Hepatocyte (in vitro differentiated cells): ENCODE data around the gene ANKRD44. TPM values are rescaled to one million over a fixed set of nuclear protein-coding genes. Genes with fewer than 3 reads are reported as not detected.

Experiments
- DNase-seq: peaks from one replicate; pipeline ENCODE4 v3.0.0-alpha.2; 2016; ENCODE audit warnings: low spot score
- H2AFZ ChIP-seq: fragments of 200-600 bp; sonication (generic); 2 replicates; pipeline ENCODE4 v1.6.0; 2016; ENCODE audit warnings: antibody characterized with exemption, mild to moderate bottlenecking
- H3K27ac ChIP-seq: fragments of 200-600 bp; sonication (generic); 2 replicates; pipeline ENCODE4 v1.5.1; 2016; ENCODE audit warnings: mild to moderate bottlenecking
- H3K27me3 ChIP-seq: fragments of 200-600 bp; sonication (generic); 2 replicates; pipeline ENCODE4 v1.6.1; 2016
- H3K36me3 ChIP-seq: fragments of 200-600 bp; sonication (generic); replicated peaks from 2 replicates; pipeline ENCODE4 v1.5.1; 2016; ENCODE audit warnings: low read depth; ENCODE audit not compliant: insufficient read depth
- H3K4me1 ChIP-seq: fragments of 200-600 bp; sonication (generic); 2 replicates; pipeline ENCODE4 v1.5.1; 2016; ENCODE audit warnings: mild to moderate bottlenecking, moderate library complexity; ENCODE audit not compliant: insufficient read depth
- H3K4me2 ChIP-seq: fragments of 200-600 bp; sonication (generic); 2 replicates; pipeline ENCODE4 v1.6.0; 2016
- H3K4me3 ChIP-seq: fragments of 200-600 bp; sonication (generic); 2 replicates; pipeline ENCODE4 v1.5.1; 2016; ENCODE audit warnings: mild to moderate bottlenecking
- H3K79me2 ChIP-seq: fragments of 200-600 bp; sonication (generic); 2 replicates; pipeline ENCODE4 v1.6.0; 2017; ENCODE audit warnings: mild to moderate bottlenecking
- H3K9me2 ChIP-seq: fragments of 200-600 bp; sonication (generic); replicated peaks from 2 replicates; pipeline ENCODE4 v1.6.0; 2017; ENCODE audit warnings: mild to moderate bottlenecking; ENCODE audit not compliant: insufficient read depth
- H3K9me3 ChIP-seq: fragments of 200-600 bp; sonication (generic); 2 replicates; pipeline ENCODE4 v1.5.1; 2016; ENCODE audit warnings: low read depth, mild to moderate bottlenecking
- H4K20me1 ChIP-seq: fragments of 200-600 bp; sonication (generic); 2 replicates; pipeline ENCODE4 v1.6.0; 2016; ENCODE audit warnings: mild to moderate bottlenecking; ENCODE audit not compliant: insufficient read depth, poor library complexity, severe bottlenecking
- EZH2 ChIP-seq: fragments of 200-600 bp; sonication (generic); IDR thresholded peaks from 2 replicates; pipeline ENCODE4 v1.6.1; 2016; ENCODE audit warnings: antibody characterized with exemption, mild to moderate bottlenecking, borderline replicate concordance
- EZH2phosphoT487 ChIP-seq: fragments of 200-600 bp; sonication (generic); IDR thresholded peaks from one replicate; pipeline ENCODE4 v1.6.1; 2018; ENCODE audit warnings: antibody characterized with exemption, mild to moderate bottlenecking, low read depth, moderate library complexity; ENCODE audit not compliant: unreplicated experiment, severe bottlenecking
- WGBS: methylation state at CpG from one replicate; pipeline ENCODE4 v1.1.6; 2016; ENCODE audit warnings: low lambda C conversion rate; ENCODE audit errors: missing lambda C conversion rate; 5-methylcytosine and 5-hydroxymethylcytosine counted together
- polyA plus RNA-seq: library from polyadenylated mRNA; unstranded; fragments of >200 nt; fragmentation: Nextera tagmentation; extraction: Ambion mirVana; gene quantifications from 2 replicates; pipeline ENCODE4 v1.2.1, GENCODE V29; 2016
- total RNA-seq: library from RNA; depleted of rRNA; stranded (reverse); fragments of >200 nt; gene quantifications from 2 replicates; pipeline ENCODE4 v1.2.3, GENCODE V29; 2014
- TF ChIP-seq, protein P1 (sequence below): fragments of 200-600 bp; sonication (generic); IDR thresholded peaks from 2 replicates; pipeline ENCODE4 v1.5.1; 2016; ENCODE audit warnings: antibody characterized with exemption, mild to moderate bottlenecking; ENCODE audit not compliant: poor library complexity

The ANKRD44 gene
- total and polyA plus RNA-seq, 2 experiments from 2014 or later, result 5.9 to 9.1 TPM

DNA sequence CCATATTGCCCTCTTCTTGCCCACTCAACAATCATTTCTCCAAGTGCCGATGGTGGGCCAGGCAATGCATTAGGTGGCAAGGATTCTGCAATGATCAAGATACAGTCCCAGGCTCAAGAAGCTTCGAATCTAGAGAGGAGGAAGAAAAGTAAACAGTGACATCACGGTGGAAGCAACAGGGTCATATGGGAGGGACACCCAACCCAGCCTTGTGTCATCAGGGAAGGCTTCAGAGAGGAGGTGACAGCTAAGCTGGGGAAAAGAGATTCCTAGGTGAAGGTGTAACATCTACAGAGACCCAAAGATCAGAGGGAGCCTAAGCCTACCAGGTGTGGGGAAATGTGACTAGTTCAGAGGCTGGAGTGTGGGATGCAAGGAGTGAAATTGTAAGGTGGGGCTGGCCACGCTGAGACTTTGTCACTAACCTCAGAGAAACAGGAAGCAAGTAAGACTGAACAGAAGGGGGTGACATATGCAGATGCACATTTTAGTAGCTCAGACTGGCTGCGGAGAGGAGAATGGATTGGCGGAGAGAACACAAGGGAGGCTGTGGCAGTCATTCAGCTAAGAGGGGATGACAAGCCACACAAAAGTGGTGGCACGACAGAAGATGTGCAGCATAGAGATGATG is 104.9 kb downstream of the ANKRD44 start:
- H3K27ac ChIP-seq, result no peak overlapping the region
- TF ChIP-seq, protein P1, sequence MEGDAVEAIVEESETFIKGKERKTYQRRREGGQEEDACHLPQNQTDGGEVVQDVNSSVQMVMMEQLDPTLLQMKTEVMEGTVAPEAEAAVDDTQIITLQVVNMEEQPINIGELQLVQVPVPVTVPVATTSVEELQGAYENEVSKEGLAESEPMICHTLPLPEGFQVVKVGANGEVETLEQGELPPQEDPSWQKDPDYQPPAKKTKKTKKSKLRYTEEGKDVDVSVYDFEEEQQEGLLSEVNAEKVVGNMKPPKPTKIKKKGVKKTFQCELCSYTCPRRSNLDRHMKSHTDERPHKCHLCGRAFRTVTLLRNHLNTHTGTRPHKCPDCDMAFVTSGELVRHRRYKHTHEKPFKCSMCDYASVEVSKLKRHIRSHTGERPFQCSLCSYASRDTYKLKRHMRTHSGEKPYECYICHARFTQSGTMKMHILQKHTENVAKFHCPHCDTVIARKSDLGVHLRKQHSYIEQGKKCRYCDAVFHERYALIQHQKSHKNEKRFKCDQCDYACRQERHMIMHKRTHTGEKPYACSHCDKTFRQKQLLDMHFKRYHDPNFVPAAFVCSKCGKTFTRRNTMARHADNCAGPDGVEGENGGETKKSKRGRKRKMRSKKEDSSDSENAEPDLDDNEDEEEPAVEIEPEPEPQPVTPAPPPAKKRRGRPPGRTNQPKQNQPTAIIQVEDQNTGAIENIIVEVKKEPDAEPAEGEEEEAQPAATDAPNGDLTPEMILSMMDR, result no peak
- no peak for TF ChIP-seq EZH2phosphoT487
- no peak for TF ChIP-seq EZH2
- H3K4me2 ChIP-seq, result no peak overlapping the region
- H3K79me2 ChIP-seq, result no peaks in the 10 kb centered on the region
- WGBS, result 82% methylated on average over 7 of the region's 7 CpGs
- no peaks in the 10 kb centered on the region for H3K27me3 ChIP-seq
- peaks cover 5% of the 10 kb centered on the region for H3K4me1 ChIP-seq
- H3K4me3 ChIP-seq, result no peak overlapping the region
- DNase-seq, result no peak
- H2AFZ ChIP-seq, result no peak overlapping the region
- no peaks in the 10 kb centered on the region for H3K9me3 ChIP-seq
- no peaks in the 10 kb centered on the region for H3K9me2 ChIP-seq
- H4K20me1 ChIP-seq, result no peaks in the 10 kb centered on the region
- no peaks in the 10 kb centered on the region for H3K36me3 ChIP-seq

DNA sequence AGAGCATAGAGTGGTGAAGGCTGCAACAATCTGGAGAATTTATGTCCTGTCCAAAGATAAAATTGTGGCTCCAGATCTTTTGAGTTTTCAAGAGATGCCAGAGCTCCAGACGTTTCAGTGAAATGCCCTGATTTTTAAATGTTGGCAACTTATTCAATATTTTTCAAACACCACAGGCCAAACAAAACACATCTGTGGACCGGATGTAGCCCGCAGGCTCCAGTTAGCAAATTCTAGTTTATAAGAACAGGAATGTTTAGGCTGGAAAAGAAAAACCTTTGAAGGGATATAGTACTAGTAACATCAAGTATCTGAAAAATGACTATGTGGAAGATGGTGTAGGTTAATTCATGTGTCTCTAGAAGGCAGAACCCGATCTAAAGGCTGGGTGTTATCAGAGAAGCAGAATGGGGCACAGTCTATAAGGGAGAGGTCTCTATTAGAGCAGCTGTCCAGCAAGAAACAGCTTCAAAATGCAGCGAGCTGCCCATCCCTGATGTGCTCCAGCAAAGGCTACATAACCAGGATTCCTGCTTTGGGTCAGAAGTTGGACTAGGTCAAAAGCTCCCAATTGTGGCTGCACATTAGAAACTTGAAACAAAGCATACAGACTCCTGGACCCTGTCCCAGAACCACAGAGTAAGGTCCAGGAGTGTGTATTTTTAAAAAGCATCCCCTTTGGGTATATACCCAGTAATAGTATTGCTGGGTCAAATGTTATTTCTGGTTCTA is 105.9 kb downstream of the ANKRD44 start:
- no peaks in the 10 kb centered on the region for H3K9me3 ChIP-seq
- DNase-seq, result no peak
- H2AFZ ChIP-seq, result no peak overlapping the region
- WGBS, result 74% methylated on average over 5 of the region's 5 CpGs
- H3K4me2 ChIP-seq, result no peak overlapping the region
- H3K4me1 ChIP-seq, result peaks cover 3% of the 10 kb centered on the region
- no peaks in the 10 kb centered on the region for H3K36me3 ChIP-seq
- TF ChIP-seq EZH2phosphoT487 (no peak), EZH2 (no peak)
- TF ChIP-seq, protein P1, result no peak
- H4K20me1 ChIP-seq, result no peaks in the 10 kb centered on the region
- no peak overlapping the region for H3K4me3 ChIP-seq
- no peaks in the 10 kb centered on the region for H3K27me3 ChIP-seq
- no peaks in the 10 kb centered on the region for H3K9me2 ChIP-seq
- H3K79me2 ChIP-seq, result no peaks in the 10 kb centered on the region
- H3K27ac ChIP-seq, result no peak overlapping the region

DNA sequence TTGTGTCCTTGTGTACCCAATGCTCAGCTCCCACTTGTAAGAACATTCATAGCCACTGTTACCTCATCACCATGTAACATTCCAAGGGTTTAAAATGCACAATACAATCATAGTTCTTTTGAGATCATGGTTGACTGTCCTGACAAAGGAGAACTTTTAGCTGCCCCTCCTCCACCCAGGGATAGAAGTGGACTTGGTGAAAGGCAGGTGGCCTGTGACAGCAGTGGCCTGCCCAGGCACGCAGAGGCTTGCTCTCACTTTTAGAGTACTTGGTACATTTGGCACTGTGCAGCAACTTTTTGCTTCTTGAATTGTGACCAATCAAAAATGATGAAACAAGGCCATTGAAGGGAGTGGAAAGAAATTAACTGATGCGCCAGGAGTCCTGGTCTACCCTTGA is 108.7 kb downstream of the ANKRD44 start:
- Histone ChIP-seq H3K9me3 (no peaks in the 10 kb centered on the region), H3K4me1 (no peaks in the 10 kb centered on the region), H3K4me2 (no peak overlapping the region), H3K27me3 (no peaks in the 10 kb centered on the region), H3K27ac (no peak overlapping the region), H4K20me1 (no peaks in the 10 kb centered on the region), H2AFZ (no peak overlapping the region), H3K4me3 (no peak overlapping the region), H3K79me2 (no peaks in the 10 kb centered on the region), H3K9me2 (no peaks in the 10 kb centered on the region), H3K36me3 (no peaks in the 10 kb centered on the region)
- 97% methylated on average over 2 of the region's 2 CpGs for WGBS
- no peak for TF ChIP-seq EZH2
- no peak for TF ChIP-seq EZH2phosphoT487
- TF ChIP-seq, protein P1, result no peak
- DNase-seq, result no peak
